HepG2 (cell line): ENCODE measurements around the gene SETD7. TPM values are rescaled to one million over a fixed set of nuclear protein-coding genes. Genes with fewer than 3 reads are reported as not detected.

Experiments used
- ATAC-seq: fragments of 200-7000 bp; cut with Tn5 transposase; 3 replicates; pipeline ENCODE4 v1.9.1; 2020; ENCODE audit warnings: mild to moderate bottlenecking, moderate library complexity
- BruUV-seq: library from RNA; stranded (reverse); fragments of 400-500 nt; replicated peaks from 2 replicates; lab custom pipeline; 2021; lab: Mats Ljungman, UMichigan
- CTCF ChIA-PET: fragments of 300-600 bp; formaldehyde crosslinking; extraction: SDS; loops from one replicate; lab custom pipeline; 2021; ENCODE audit warnings: low total read pairs, inconsistent platforms, low intra/inter-chr PET ratio; lab: Yijun Ruan, JAX
- POLR2A ChIA-PET: fragments of 350-600 bp; sonication (Branson Sonifier 250); formaldehyde crosslinking; loops from one replicate; lab custom pipeline; 2020; ENCODE audit warnings: antibody characterized with exemption, inconsistent platforms; lab: Yijun Ruan, JAX
- DNase-seq: peaks from one replicate; pipeline ENCODE4 v3.0.0-alpha.2; 2015; ENCODE audit warnings: low spot score
- FAIRE-seq: peaks from 3 replicates; lab custom pipeline; 2011; peaks lifted over from hg19 to GRCh38; lab: Jason Lieb, UNC
- H2AFZ ChIP-seq: one replicate; pipeline ENCODE4 v1.6.1; 2011; ENCODE audit warnings: low read length, inconsistent platforms
- H3K27ac ChIP-seq: fragments of 300-600 bp; 3 replicates; pipeline ENCODE4 v1.8.0; 2011; ENCODE audit warnings: mixed run types, mild to moderate bottlenecking, mixed read lengths, low read length, inconsistent platforms; ENCODE audit not compliant: insufficient read depth; ENCODE audit errors: extremely low read length
- H3K27me3 ChIP-seq, 2 experiments: fragments of 200-600 bp in 1 of 2; 2 replicates in 1 of 2; 3 replicates in 1 of 2; pipeline versions ENCODE4 v1.6.0 to v1.8.0; 2011; ENCODE audit warnings: low read length in 2 of 2, mild to moderate bottlenecking in 2 of 2, moderate library complexity in 2 of 2, inconsistent platforms in 1 of 2; ENCODE audit not compliant: insufficient read depth in 2 of 2, control insufficient read depth in 1 of 2
- H3K36me3 ChIP-seq, 2 experiments: fragments of 200-600 bp in 1 of 2; replicated peaks in 1 of 2; 2 replicates in 1 of 2; 3 replicates in 1 of 2; pipeline versions ENCODE4 v1.5.1 to v1.8.0; 2011; ENCODE audit warnings: low read length in 2 of 2, inconsistent platforms in 1 of 2; ENCODE audit not compliant: insufficient read depth in 2 of 2, control insufficient read depth in 1 of 2
- H3K4me1 ChIP-seq: 2 replicates; pipeline ENCODE4 v1.5.1; 2012; ENCODE audit warnings: low read length, inconsistent platforms; ENCODE audit not compliant: insufficient read depth
- H3K4me2 ChIP-seq: 2 replicates; pipeline ENCODE4 v1.6.0; 2011; ENCODE audit warnings: low read depth, low read length, inconsistent platforms
- H3K4me3 ChIP-seq, 3 experiments: fragments of 200-600 bp in 1 of 3; sonication (generic), shearing (Covaris generic) in 1 of 3; replicated peaks in 1 of 3; 2 replicates each; pipeline ENCODE4 v1.5.1; 2011 to 2016; ENCODE audit warnings: low read length in 3 of 3, inconsistent platforms in 2 of 3, low read depth in 2 of 3, mild to moderate bottlenecking in 2 of 3, control low read depth in 1 of 3, mixed read lengths in 1 of 3; ENCODE audit not compliant: insufficient read depth in 1 of 3
- H3K79me2 ChIP-seq: one replicate; pipeline ENCODE4 v1.6.1; 2011; ENCODE audit warnings: low read length, inconsistent platforms; ENCODE audit not compliant: insufficient read depth
- H3K9ac ChIP-seq: 2 replicates; pipeline ENCODE4 v1.6.0; 2011; ENCODE audit warnings: mild to moderate bottlenecking, low read depth, low read length, inconsistent platforms; ENCODE audit not compliant: insufficient read depth
- H3K9me3 ChIP-seq: 2 replicates; pipeline ENCODE4 v1.5.1; 2012; ENCODE audit warnings: mild to moderate bottlenecking, low read length
- H4K20me1 ChIP-seq: 2 replicates; pipeline ENCODE4 v1.6.0; 2011; ENCODE audit warnings: inconsistent platforms, mild to moderate bottlenecking, low read length, moderate library complexity; ENCODE audit not compliant: insufficient read depth
- CEBPB ChIP-seq: IDR thresholded peaks from 2 replicates; pipeline ENCODE4 v1.6.1; 2011; ENCODE audit warnings: low read depth, low read length, improper control_type of control experiment, borderline replicate concordance
- DMAP1 ChIP-seq: IDR thresholded peaks from 2 replicates; pipeline ENCODE4 v1.6.1; 2016
- EP300 ChIP-seq, 3 experiments: sonication (generic) in 1 of 3; formaldehyde crosslinking in 1 of 3; IDR thresholded peaks; 2 replicates each; pipeline versions ENCODE4 v1.5.1 to v1.6.1; 2011 to 2020; ENCODE audit warnings: low read depth in 2 of 3, low read length in 2 of 3, borderline replicate concordance in 1 of 3, improper control_type of control experiment in 1 of 3, mild to moderate bottlenecking in 1 of 3, missing genetic modification reagents in 1 of 3, moderate library complexity in 1 of 3
- KDM5B ChIP-seq: sonication (generic); formaldehyde crosslinking; IDR thresholded peaks from 2 replicates; pipeline ENCODE4 v1.4.0; 2020; ENCODE audit warnings: missing genetic modification reagents, mild to moderate bottlenecking, borderline replicate concordance
- NFKBIZ ChIP-seq: IDR thresholded peaks from 2 replicates; pipeline ENCODE4 v1.6.1; 2018; ENCODE audit warnings: missing genetic modification reagents, missing compliant biosample characterization
- PAX8 ChIP-seq: sonication (generic); formaldehyde crosslinking; IDR thresholded peaks from 2 replicates; pipeline ENCODE4 v1.8.0; 2022; ENCODE audit warnings: mild to moderate bottlenecking, missing genetic modification reagents, borderline replicate concordance
- RAD21 ChIP-seq: fragments of 450-650 bp; formaldehyde crosslinking; IDR thresholded peaks from 2 replicates; pipeline ENCODE4 v1.5.0; 2020; ENCODE audit warnings: mild to moderate bottlenecking
- RARA ChIP-seq: IDR thresholded peaks from 2 replicates; pipeline ENCODE4 v1.6.1; 2016; ENCODE audit warnings: missing genetic modification reagents, missing compliant biosample characterization
- SATB2 ChIP-seq: sonication (generic); formaldehyde crosslinking; IDR thresholded peaks from 2 replicates; pipeline ENCODE4 v1.5.0; 2020; ENCODE audit warnings: missing genetic modification reagents
- SRF ChIP-seq: IDR thresholded peaks from 2 replicates; pipeline ENCODE4 v1.6.1; 2011; ENCODE audit warnings: mild to moderate bottlenecking, low read depth, low read length, moderate library complexity
- TP53 ChIP-seq: sonication (generic); formaldehyde crosslinking; conservative IDR thresholded peaks from 2 replicates; pipeline ENCODE4 v1.4.0; 2020; ENCODE audit warnings: missing genetic modification reagents
- ZKSCAN5 ChIP-seq: sonication (generic); formaldehyde crosslinking; IDR thresholded peaks from 2 replicates; pipeline ENCODE4 v1.5.1; 2020; ENCODE audit warnings: mild to moderate bottlenecking, missing genetic modification reagents
- ZNF251 ChIP-seq: sonication (generic); formaldehyde crosslinking; IDR thresholded peaks from 2 replicates; pipeline ENCODE4 v1.9.0; 2021; ENCODE audit warnings: mild to moderate bottlenecking, missing genetic modification reagents
- WGBS: methylation state at CpG from one replicate; pipeline ENCODE4 v1.1.6; 2017; ENCODE audit warnings: low lambda C conversion rate; 5-methylcytosine and 5-hydroxymethylcytosine counted together
- in situ Hi-C: cut with HindIII; loops from 2 replicates; pipeline ENCODE4 v1.10.0; 2017; ENCODE audit warnings: low pct_unique_long_range_greater_than_20kb; ENCODE audit not compliant: extremely low pct_ligation_motif_present
- intact Hi-C: fragments of 100-400 bp; cut with micrococcal nuclease; formaldehyde crosslinking; loops from one replicate; pipeline ENCODE4 v1.10.0; 2022; ENCODE audit not compliant: unreplicated experiment
- polyA plus RNA-seq, 8 experiments: library from polyadenylated mRNA; depleted of rRNA in 3 of 8; stranded (reverse) in 7 of 8; unstranded in 1 of 8; fragments of >200 nt; fragmentation: Illumina TruSeq in 4 of 8; extraction: Trizol in 4 of 8; gene quantifications; 2 replicates each; pipeline versions ENCODE4 v1.2.1 to v1.2.3, GENCODE V29; 2011 to 2016; ENCODE audit warnings: low read depth in 4 of 8, missing spikeins in 1 of 8, mixed read lengths in 1 of 8; ENCODE audit not compliant: insufficient read depth in 1 of 8
- total RNA-seq, 5 experiments: library from RNA; depleted of rRNA; stranded (reverse); fragments of >200 nt; fragmentation: Illumina TruSeq; extraction: Trizol; gene quantifications; 2 replicates each; pipeline ENCODE4 v1.2.3, GENCODE V29; 2016; ENCODE audit warnings: low read depth in 1 of 5
- TF ChIP-seq, protein P1 (sequence below): sonication (generic); formaldehyde crosslinking; IDR thresholded peaks from 2 replicates; pipeline ENCODE4 v1.4.0; 2020; ENCODE audit warnings: missing genetic modification reagents
- TF ChIP-seq, protein P2 (sequence below): sonication (generic); formaldehyde crosslinking; conservative IDR thresholded peaks from 2 replicates; pipeline ENCODE4 v1.8.0; 2022; ENCODE audit warnings: mild to moderate bottlenecking, moderate library complexity, missing genetic modification reagents

SETD7 gene
- total and polyA plus RNA-seq, 2 of the 13 experiments (the other 11 are each of a cell fraction or from before 2014, with no cell fraction given), result 0.08 to 0.22 TPM

- no peak overlapping the region for H3K9ac ChIP-seq
- H2AFZ ChIP-seq, result no peak overlapping the region
- POLR2A ChIA-PET, result no interaction called here
- H4K20me1 ChIP-seq, result no peaks in the 10 kb centered on the region
- TF ChIP-seq RARA (no peak), CEBPB (peak; percentile 78; the same call in 1 of the 2 replicates)
- ATAC-seq (no peak; the same call in 2 of the 3 replicates), DNase-seq (no peak), FAIRE-seq (no peak)
- CTCF ChIA-PET, result no interaction called here
- no peak overlapping the region for H3K4me3 ChIP-seq
- H3K27ac ChIP-seq, result no peak overlapping the region
- H3K79me2 ChIP-seq, result no peaks in the 10 kb centered on the region
- H3K36me3 ChIP-seq, result no peaks in the 10 kb centered on the region
- H3K27me3 ChIP-seq, result no peaks in the 10 kb centered on the region
- H3K9me3 ChIP-seq, result no peaks in the 10 kb centered on the region
- in situ Hi-C loops, result no loop called here
- WGBS, result 83% methylated on average over 4 of the region's 4 CpGs
- no peaks in the 10 kb centered on the region for H3K4me1 ChIP-seq
- H3K4me2 ChIP-seq, result no peak overlapping the region
- intact Hi-C loops, result no loop called here
- no TSS peak for BruUV-seq
Observed at GRCh38 chr4:139587446-139587845, 31.4 kb upstream of the SETD7 start.

- intact Hi-C loops, result no loop called here
- ChIA-PET POLR2A (no interaction called here), CTCF (no interaction called here)
- no peak overlapping the region for H3K4me2 ChIP-seq
- H3K9me3 ChIP-seq, result no peaks in the 10 kb centered on the region
- H3K27ac ChIP-seq, result no peak overlapping the region
- H2AFZ ChIP-seq, result no peak overlapping the region
- WGBS, result 2% methylated on average over 4 of the region's 4 CpGs
- FAIRE-seq, result no peak
- in situ Hi-C loops, result no loop called here
- no peak for DNase-seq
- H3K27me3 ChIP-seq, result no peaks in the 10 kb centered on the region
- H3K4me3 ChIP-seq, result no peak overlapping the region
- no peaks in the 10 kb centered on the region for H4K20me1 ChIP-seq
- H3K36me3 ChIP-seq, result no peaks in the 10 kb centered on the region
- H3K4me1 ChIP-seq, result no peaks in the 10 kb centered on the region
- ATAC-seq, result no peak
- no peaks in the 10 kb centered on the region for H3K79me2 ChIP-seq
- no TSS peak for BruUV-seq
- H3K9ac ChIP-seq, result no peak overlapping the region
- TF ChIP-seq NFKBIZ (CRISPR knock-in tag) (no peak), ZNF251 (CRISPR knock-in tag) (no peak), RAD21 (CRISPR knock-in tag) (no peak), SATB2 (no peak), TP53 (CRISPR knock-in tag) (no peak), EP300 (IDR thresholded peaks at IDR 0.05; ENCODE audit: low read depth in 2 of 2, low read length in 2 of 2) (no peak), EP300 (CRISPR knock-in tag; IDR thresholded peaks at IDR 0.05; ENCODE audit: borderline replicate concordance) (no peak), PAX8 (no peak), SRF (no peak), DMAP1 (CRISPR knock-in tag) (no peak), KDM5B (CRISPR knock-in tag) (no peak), ZKSCAN5 (CRISPR knock-in tag) (no peak)
- TF ChIP-seq, protein P1, sequence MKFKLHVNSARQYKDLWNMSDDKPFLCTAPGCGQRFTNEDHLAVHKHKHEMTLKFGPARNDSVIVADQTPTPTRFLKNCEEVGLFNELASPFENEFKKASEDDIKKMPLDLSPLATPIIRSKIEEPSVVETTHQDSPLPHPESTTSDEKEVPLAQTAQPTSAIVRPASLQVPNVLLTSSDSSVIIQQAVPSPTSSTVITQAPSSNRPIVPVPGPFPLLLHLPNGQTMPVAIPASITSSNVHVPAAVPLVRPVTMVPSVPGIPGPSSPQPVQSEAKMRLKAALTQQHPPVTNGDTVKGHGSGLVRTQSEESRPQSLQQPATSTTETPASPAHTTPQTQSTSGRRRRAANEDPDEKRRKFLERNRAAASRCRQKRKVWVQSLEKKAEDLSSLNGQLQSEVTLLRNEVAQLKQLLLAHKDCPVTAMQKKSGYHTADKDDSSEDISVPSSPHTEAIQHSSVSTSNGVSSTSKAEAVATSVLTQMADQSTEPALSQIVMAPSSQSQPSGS (CRISPR knock-in tag), result no peak
- TF ChIP-seq, protein P2, sequence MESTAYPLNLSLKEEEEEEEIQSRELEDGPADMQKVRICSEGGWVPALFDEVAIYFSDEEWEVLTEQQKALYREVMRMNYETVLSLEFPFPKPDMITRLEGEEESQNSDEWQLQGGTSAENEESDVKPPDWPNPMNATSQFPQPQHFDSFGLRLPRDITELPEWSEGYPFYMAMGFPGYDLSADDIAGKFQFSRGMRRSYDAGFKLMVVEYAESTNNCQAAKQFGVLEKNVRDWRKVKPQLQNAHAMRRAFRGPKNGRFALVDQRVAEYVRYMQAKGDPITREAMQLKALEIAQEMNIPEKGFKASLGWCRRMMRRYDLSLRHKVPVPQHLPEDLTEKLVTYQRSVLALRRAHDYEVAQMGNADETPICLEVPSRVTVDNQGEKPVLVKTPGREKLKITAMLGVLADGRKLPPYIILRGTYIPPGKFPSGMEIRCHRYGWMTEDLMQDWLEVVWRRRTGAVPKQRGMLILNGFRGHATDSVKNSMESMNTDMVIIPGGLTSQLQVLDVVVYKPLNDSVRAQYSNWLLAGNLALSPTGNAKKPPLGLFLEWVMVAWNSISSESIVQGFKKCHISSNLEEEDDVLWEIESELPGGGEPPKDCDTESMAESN (CRISPR knock-in tag), result no peak
Observed at GRCh38 chr4:139585473-139585872, 29.5 kb upstream of the SETD7 start.
